Inflammatory macrophage (primary cell): ENCODE measurements around the gene KRTAP12-3.
"Not testable (repeated sequence)": the region's sequence is repeated elsewhere in the genome, so short reads cannot be mapped to it uniquely, and the experiment has no call there.

ENCODE experiments used
- DNase-seq, 2 donors: peaks; one replicate each; pipeline ENCODE4 v3.0.0-alpha.2; 2020 to 2022

Gene KRTAP12-3

GRCh38 chr21:44627831-44628233 lies 29.9 kb upstream of the KRTAP12-3 start:
- DNase-seq: not testable (repeated sequence)

- DNase-seq: no peak
Measured at GRCh38 chr21:44628707-44629391, 28.9 kb upstream of the KRTAP12-3 start.

- DNase-seq: no peak
Measured at GRCh38 chr21:44630440-44630839, 27.3 kb upstream of the KRTAP12-3 start.

GRCh38 chr21:44632067-44632466 lies 25.7 kb upstream of the KRTAP12-3 start:
- DNase-seq: no peak

GRCh38 chr21:44636209-44637017 lies 21.3 kb upstream of the KRTAP12-3 start:
- no peak for DNase-seq

- DNase-seq: no peak
Measured at GRCh38 chr21:44637018-44637850, 20.5 kb upstream of the KRTAP12-3 start, which contains the start of gene KRTAP10-10. Gene KRTAP10-10 (plus strand): TSS chr21:44637356. CDS start chr21:44637418, 62 bp downstream.

DNA sequence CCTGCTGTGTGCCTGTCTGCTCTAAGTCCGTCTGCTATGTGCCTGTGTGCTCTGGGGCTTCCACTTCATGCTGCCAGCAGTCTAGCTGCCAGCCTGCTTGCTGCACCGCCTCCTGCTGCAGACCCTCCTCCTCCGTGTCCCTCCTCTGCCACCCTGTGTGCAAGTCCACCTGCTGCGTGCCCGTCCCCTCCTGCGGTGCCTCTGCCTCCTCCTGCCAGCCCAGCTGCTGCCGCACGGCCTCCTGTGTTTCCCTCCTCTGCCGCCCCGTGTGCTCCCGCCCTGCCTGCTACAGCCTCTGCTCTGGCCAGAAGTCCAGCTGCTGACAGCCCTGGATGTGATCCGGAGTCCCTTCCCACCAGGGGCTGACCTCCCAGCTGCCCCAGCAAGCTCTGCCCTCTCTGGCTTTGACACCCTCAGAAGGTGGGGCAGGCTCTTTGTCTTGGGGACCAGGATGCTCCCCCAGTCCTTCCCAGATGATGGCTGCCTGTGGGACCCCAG lies 19.8 kb upstream of the KRTAP12-3 start:
- DNase-seq: not testable (repeated sequence)

DNA sequence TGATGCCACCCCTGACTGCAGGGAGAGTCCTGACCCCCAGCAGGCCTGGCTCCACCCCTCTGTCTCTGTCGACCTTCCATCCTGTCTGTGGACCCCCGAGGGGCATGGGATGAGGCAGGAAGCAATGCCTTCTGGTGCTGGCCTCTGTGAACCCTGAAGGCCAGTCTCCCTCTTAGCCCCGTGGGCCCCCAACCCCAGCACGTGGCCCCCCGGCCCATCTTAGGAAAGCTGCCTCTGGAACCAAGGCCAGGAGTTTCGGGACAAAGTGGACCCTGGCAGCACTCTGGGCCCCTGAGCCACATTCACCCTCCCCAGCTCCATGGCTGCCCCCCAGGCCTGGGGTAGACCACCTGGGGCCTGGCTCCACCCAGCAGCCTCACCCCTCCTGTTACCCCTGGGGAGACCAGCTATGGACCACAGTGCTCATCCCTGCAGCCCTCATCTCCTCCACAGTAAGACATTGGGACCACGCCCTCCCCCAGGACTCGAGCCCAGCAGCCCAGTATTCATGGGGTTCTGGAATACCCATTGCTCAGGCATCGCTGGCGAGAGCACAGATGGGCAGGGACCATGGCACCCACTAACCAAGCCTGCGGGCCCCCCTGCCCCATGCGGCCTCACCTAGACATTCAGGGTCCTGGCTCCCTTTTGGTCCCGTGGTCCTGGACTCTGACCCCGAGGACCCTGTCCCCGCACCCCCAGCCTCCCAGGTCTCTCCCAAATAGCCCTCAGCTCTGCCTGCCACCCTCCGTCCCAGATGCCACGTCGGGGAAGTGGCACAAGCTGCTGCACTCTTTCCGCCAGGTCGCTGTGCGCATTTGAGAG lies 19.0 kb upstream of the KRTAP12-3 start:
- not testable (repeated sequence) for DNase-seq

DNA sequence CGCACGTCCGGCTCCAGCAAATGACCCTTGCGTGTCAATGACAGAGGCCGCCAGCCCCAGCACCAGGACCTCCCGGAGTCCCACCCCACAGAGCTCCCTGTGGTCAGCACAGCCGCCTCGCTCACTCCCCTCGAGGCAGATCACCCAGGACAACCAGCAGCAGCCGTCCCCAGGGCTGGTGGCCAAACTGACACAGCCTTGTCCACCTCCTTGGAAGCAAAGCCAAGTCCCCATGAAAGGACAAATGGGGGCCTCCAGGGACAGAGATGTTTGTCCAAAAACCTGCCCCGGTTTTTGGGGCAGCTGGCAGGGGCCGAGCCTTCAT lies 18.4 kb upstream of the KRTAP12-3 start:
- DNase-seq: no peak

GRCh38 chr21:44640761-44641160 lies 17.0 kb upstream of the KRTAP12-3 start:
- DNase-seq: no peak

GRCh38 chr21:44643741-44644310 lies 13.9 kb upstream of the KRTAP12-3 start:
- no peak for DNase-seq

- DNase-seq: no peak
Measured at GRCh38 chr21:44644878-44645277, 12.9 kb upstream of the KRTAP12-3 start.

GRCh38 chr21:44646366-44647221 lies 11.1 kb upstream of the KRTAP12-3 start, which contains the start of gene KRTAP10-11:
Gene KRTAP10-11 (plus strand): TSS chr21:44646414. CDS start chr21:44646459, 45 bp downstream.
- DNase-seq: not testable (repeated sequence)

DNA sequence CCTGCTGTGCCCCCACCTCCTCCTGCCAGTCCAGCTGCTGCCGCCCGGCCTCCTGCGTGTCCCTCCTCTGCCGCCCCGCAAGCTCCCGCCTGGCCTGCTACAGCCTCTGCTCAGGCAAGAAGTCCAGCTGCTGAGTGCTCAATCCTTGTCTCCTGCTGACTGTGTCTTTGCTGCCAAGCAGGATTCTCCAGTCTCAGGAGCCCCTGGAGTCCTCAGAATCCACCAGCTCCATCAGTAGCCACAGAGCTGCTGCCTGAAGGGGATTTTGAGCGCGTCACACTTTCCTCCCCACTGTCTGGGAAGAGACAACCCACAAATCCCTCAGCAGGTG lies 10.5 kb upstream of the KRTAP12-3 start:
- DNase-seq: no peak

GRCh38 chr21:44648557-44649311 lies 9.0 kb upstream of the KRTAP12-3 start:
- DNase-seq: no peak

- no peak for DNase-seq
Measured at GRCh38 chr21:44649521-44650100, 8.1 kb upstream of the KRTAP12-3 start.

DNA sequence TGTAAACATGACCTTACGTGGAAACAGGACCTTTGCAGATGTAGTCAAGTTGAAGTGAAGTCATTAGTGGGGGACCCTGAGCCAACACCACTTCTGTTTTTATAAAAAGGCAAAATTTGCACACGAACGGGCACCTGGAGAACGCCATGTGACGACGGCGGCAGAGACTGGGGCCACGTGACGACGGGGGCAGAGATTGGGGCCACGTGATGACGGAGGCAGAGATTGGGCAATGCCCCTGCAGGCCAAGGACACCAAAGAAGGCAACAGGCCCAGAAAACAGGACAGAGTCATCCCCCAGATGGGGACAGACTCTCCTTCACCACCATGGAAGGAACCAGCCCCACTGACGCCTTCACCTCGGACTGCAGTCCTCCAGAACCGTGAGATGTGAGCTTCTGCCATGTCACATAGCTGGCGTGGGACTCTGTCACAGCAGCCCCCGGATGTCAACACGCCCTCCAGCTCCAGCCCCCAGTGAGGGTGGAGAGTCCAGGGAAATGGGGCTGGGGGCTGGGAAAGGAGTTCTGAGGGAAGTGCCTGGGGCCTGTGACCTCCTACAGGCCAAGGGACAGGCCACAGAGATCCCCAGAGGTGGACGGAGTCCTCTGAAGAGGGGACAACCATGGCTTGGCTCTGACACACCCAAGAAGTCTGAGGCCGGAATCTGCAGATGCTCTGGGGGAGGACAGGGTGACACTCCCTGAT lies 7.3 kb upstream of the KRTAP12-3 start:
- no peak for DNase-seq

GRCh38 chr21:44650973-44651675 lies 6.6 kb upstream of the KRTAP12-3 start:
- DNase-seq: no peak
